ENCODE measurements around the gene SOWAHA. TPM values are rescaled to one million over a fixed set of nuclear protein-coding genes. Genes with fewer than 3 reads are reported as not detected.

The SOWAHA gene
- total and polyA plus RNA-seq, 9 donors = 0.05 to 2.2 (median 0.48) TPM; not detected in 1

DNA sequence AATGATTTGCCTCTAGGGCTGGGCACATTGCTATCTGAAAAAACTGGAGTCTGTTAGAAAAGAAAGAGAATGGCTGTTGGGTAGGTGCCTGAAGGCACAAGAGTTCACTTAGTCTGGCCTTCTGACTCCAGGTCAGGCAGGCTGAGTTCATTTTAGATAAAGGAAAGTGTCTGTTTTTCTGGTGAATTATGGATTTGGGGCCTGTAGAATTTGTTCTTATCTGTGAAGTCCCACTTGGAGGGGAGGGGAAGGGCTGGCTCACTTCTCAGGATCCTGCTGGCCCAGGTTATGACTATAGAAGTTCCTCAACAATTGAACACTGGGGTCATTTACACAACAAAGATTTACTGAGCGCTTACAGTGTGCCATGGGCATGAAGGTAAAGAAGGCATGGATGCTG, 24.6 kb upstream of the SOWAHA start:
- H3K9me3 ChIP-seq = no peaks in the 10 kb centered on the region
- TF ChIP-seq POLR2A (IDR thresholded peaks at IDR 0.05) (no peak), EP300 (IDR thresholded peaks at IDR 0.05) (no peak)
- TF ChIP-seq, protein P1, sequence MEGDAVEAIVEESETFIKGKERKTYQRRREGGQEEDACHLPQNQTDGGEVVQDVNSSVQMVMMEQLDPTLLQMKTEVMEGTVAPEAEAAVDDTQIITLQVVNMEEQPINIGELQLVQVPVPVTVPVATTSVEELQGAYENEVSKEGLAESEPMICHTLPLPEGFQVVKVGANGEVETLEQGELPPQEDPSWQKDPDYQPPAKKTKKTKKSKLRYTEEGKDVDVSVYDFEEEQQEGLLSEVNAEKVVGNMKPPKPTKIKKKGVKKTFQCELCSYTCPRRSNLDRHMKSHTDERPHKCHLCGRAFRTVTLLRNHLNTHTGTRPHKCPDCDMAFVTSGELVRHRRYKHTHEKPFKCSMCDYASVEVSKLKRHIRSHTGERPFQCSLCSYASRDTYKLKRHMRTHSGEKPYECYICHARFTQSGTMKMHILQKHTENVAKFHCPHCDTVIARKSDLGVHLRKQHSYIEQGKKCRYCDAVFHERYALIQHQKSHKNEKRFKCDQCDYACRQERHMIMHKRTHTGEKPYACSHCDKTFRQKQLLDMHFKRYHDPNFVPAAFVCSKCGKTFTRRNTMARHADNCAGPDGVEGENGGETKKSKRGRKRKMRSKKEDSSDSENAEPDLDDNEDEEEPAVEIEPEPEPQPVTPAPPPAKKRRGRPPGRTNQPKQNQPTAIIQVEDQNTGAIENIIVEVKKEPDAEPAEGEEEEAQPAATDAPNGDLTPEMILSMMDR (IDR thresholded peaks at IDR 0.05) = no peak
- H3K4me1 ChIP-seq (ENCODE audit: insufficient read depth) = no peaks in the 10 kb centered on the region
- H3K27me3 ChIP-seq = no peaks in the 10 kb centered on the region
- H3K4me3 ChIP-seq = no peak overlapping the region
- H3K36me3 ChIP-seq = no peaks in the 10 kb centered on the region
- no peak overlapping the region for H3K27ac ChIP-seq
- 96 to 100% (median 100%) methylated on average over 1 of the region's 1 CpG for WGBS, 3 donors
- no peak for DNase-seq
- intact Hi-C loops (cut with DNase I) = no loop called here

DNA sequence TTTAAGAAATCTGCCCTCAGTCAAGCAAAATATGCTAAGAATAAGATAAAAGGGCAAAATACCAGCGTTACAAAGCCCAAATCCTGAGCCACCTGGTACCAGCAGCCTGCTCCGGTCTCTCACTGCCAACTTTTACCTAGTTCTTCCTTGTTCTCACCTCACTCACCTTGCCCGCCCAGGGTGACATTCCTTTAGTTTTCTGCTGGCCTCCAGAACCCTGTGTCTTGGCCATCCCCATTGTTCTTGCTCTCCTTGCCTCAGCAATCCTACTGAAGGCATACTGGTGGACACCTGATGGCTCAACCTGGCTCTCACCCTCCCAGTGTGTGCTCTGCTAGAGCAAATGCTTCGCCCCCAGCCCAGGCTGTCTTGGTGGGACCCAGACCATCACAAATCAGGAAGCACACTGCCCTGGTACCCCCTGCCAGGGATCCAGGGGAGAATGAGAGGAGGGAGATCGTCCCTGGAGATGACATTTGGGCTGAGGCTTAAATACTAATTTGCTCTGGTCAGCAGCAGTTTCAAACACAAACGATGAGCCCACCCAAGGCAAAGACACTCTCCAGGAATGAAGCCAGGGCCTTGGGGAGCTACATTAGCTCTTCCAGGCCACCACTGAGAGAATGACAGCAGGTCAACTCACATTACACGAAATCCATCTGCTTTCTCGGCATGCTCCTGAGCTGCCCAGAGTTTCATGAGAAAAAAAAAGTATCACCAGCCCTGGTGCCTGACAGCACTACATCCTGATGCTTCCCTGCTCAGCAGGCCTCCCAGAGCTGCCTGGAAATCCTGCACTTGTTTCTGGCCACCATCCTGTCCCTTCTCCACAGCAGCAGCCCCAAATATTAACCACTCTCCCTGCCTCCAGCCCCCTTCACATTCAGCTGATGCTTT, 23.9 kb upstream of the SOWAHA start:
- Histone ChIP-seq H3K27me3 (no peaks in the 10 kb centered on the region), H3K9me3 (no peaks in the 10 kb centered on the region), H3K36me3 (no peaks in the 10 kb centered on the region), H3K27ac (no peak overlapping the region), H3K4me3 (no peak overlapping the region), H3K4me1 (ENCODE audit: insufficient read depth) (no peaks in the 10 kb centered on the region)
- DNase-seq = no peak
- TF ChIP-seq EP300 (IDR thresholded peaks at IDR 0.05) (no peak), POLR2A (IDR thresholded peaks at IDR 0.05) (no peak)
- TF ChIP-seq, protein P1 (IDR thresholded peaks at IDR 0.05) = no peak
- intact Hi-C loops (cut with DNase I) = no loop called here
- 71 to 74% (median 73%) methylated on average over 8 of the region's 8 CpGs for WGBS, 3 donors

DNA sequence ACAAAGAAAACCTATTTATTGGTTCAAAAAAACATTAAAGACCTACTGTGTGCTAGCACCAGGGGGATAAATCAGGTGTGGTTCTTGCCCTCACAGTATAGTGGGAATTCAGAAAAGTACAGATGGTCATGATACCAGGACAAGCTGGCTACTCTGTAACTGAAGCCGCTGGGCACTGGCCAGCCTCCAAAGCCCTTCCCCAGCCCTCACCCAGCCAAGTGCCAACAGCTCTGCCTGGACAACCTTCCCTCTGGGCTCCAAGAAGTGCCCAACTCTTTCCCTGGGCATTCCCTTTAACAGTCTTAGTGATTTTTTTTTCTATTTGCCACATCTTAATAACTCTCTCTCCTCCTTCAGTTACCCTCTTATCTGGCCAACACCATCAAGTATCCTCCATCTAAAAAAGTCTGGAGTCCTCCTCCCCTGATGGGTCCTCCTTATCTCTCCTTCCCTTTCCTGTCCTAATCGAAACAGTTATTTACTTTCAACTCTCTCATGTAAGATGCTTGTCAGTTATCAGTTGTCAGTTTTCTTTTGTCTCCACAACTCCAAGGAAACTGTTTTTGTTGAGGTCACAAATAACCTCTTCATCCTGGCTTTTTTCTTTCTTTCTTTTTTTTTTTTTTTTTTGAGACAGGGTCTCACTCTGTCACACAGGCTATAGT, 22.8 kb upstream of the SOWAHA start:
- 71 to 73% (median 71%) methylated on average over 2 of the region's 2 CpGs for WGBS, 3 donors
- Histone ChIP-seq H3K36me3 (no peaks in the 10 kb centered on the region), H3K4me3 (no peak overlapping the region), H3K9me3 (no peaks in the 10 kb centered on the region), H3K27ac (no peak overlapping the region), H3K4me1 (ENCODE audit: insufficient read depth) (no peaks in the 10 kb centered on the region), H3K27me3 (no peaks in the 10 kb centered on the region)
- TF ChIP-seq, protein P1 (IDR thresholded peaks at IDR 0.05) = no peak
- TF ChIP-seq POLR2A (IDR thresholded peaks at IDR 0.05) (no peak), EP300 (IDR thresholded peaks at IDR 0.05) (no peak)
- intact Hi-C loops (cut with DNase I) = no loop called here
- no peak for DNase-seq

DNA sequence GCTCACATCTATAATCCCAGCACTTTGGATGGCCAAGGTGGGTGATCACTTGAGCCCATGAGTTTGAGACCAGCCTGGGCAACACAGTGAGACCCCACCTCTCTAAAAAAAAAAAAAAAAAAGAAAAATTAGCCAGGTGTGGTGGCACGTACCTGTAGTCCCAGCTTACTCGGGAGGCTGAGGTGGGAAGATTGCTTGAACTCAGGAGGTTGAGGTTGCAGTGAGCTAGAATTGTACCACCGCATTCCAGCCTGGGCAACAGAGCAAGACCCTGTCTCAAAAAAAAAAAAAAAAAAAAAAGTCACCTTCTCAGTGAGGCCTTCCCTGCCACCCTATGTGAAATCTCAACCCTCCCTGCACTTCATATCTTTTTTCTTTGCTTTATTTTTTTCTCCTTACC, 22.1 kb upstream of the SOWAHA start:
- Histone ChIP-seq H3K27ac (no peak overlapping the region), H3K4me3 (no peak overlapping the region), H3K27me3 (no peaks in the 10 kb centered on the region), H3K4me1 (ENCODE audit: insufficient read depth) (no peaks in the 10 kb centered on the region), H3K36me3 (no peaks in the 10 kb centered on the region), H3K9me3 (no peaks in the 10 kb centered on the region)
- intact Hi-C loops (cut with DNase I) = no loop called here
- no peak for DNase-seq
- WGBS, 3 donors = 92 to 93% (median 93%) methylated on average over 3 of the region's 3 CpGs
- TF ChIP-seq POLR2A (IDR thresholded peaks at IDR 0.05) (no peak), EP300 (IDR thresholded peaks at IDR 0.05) (no peak)
- TF ChIP-seq, protein P1 (IDR thresholded peaks at IDR 0.05) = no peak

All from ovary (tissue), 9 donors.